ENCODE measurements around the gene RBM20.

- TF ChIP-seq CTCF (IDR thresholded peaks at IDR 0.05) (no peak), POLR2A (IDR thresholded peaks at IDR 0.05) (no peak)
Observed at GRCh38 chr10:110797416-110797815, 153.3 kb downstream of the RBM20 start.
